GM19240 (cell line): ENCODE results near the gene CLDN12.
A peak's percentile ranks its signal among the peaks of the same experiment; 100 is the strongest.

Source experiments
- DNase-seq: peaks from one replicate; pipeline ENCODE4 v3.0.0; 2011; ENCODE audit warnings: low spot score; ENCODE audit not compliant: insufficient read length

Gene CLDN12

DNA sequence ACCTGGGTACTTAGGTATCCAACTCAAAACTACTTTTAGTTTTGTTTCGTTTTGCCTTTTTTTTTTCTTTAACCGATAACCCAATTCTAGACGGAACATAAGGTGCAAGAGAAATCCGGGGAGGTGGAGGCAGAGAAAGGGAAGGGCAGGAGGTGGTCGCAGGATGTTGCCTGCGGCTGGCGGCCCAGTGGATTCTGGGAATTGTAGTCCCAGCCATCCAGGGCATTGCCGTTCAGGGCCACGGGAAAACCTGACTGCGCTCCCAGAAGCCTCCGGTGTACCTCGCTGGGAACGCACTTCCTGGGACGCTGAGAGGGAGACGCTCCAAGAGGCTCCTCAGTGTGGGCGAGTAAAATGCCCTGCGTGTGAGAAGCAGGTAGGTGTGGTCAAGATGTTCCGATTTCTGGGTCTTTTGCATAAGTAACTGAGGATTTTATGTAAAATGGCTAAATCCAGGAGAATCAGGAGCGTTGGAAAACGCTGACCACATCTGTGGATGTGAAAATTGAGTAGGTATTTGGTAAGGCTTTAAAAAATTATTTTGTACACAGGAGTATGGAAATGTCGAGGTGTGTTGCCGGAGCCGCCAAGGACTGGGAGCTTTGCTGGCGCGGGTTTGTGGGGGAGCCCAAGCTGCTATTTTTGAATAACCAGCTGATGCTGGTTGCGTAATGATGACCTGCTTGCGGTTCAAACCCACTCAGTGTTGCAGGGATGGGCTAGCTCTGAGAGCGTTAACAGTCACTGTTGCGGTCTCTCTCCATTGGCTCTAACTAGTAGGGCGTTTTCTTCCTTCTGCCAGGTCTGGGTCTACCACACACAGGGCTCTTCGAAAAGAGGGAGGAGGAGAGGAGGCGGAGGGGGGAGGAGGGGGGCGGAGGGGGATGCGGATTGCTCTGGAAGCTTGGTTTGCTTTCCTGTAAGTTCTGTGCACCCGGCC lies at the start of gene CLDN12:
Gene CLDN12 (plus strand): TSS at position 288 of the 940 bp plus-strand sequence. CDS start 9,216 bp downstream, outside the sequence.
- peak; percentile 42 for DNase-seq

DNA sequence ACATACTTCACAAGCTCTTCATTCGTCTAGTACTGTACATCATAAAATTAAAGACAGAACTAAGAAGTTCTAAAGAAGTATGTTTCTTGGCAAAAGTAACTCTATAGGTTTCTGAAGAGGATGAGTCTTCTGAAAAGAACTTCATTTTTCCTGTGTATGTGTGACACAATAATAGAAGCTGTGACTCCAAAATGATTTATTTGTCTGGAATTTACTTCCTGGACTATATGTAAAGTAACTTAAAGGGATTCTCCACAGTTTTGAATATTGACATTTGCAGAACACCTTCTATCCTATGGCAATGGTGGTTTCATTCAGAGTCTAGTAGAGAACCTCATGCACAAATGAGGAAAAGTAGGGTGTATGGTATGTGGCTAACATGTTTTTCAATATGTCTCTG lies 19.8 kb upstream of the CLDN12 start:
- DNase-seq, result no peak

DNA sequence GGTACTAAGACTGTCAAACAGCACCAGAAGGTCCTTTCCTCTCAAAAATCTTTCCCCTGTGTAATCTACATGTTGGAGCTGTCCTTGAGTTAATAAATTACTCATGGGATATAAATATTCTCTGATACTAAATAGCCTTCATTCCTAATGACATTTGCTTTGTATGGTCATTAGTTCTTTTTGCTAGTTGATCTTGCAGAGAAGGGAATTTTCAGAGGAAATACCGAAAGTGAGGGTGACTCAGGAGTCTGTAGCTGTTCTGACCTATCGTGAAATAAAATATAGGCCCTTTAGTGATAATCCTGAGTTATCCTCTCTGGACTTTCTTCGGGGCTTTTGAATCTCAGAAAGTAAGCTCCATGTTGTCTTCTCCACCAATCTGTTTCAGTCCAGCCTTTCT lies 19.4 kb upstream of the CLDN12 start:
- DNase-seq, result no peak

DNA sequence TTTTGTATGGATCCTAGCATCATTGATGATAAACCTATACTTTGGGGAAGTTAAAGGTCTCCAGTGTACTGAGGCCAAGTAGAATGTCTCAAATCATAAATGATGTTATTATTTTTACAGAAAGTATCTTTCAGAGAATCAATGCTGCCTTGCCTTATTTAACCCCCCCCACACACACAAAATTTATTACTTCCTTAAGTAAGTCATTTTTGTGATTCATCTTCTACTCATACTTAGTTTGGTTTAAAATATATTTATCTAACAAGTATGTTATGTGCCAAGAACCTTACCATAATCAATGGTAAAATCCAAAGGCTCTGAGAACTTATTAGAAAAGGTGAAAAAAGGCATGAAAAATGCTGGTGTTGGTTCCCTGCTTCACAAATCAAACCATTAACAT lies 18.8 kb upstream of the CLDN12 start:
- DNase-seq, result no peak

DNA sequence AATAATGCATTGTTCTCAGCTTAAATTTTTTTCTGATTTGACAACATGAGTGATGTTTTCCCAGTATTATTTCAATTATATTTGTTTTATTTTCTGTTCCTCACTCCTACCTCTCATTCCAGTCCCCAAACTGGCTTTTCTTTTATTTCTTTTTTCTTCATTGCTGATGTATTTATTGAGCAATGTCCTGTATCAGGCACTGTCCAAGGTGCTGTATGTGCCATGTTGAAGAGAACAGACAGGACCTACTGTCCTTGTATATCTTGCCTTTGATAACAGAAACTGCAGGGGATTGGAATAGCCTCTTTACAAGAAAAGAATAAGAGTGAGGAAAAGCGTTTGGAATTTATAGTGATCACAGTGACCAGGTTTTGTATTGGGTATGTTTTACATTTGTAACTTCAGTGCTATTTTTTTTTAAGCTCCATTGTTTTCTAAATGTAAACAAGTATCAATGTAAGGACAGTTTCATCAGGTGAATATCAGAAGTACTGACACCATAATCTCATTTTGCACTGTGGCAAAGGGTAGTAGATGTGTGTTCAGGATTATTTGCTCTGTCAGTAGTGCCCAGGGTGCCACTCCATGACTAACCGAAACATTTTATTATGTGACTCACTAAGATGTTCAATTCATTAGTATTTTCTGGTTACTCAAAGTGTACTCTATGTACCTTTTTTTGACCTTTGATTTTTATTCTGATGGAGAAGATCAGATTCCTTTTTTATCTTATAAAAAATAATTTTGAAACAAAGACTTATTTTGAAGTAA lies 15.6 kb upstream of the CLDN12 start:
- no peak for DNase-seq

DNA sequence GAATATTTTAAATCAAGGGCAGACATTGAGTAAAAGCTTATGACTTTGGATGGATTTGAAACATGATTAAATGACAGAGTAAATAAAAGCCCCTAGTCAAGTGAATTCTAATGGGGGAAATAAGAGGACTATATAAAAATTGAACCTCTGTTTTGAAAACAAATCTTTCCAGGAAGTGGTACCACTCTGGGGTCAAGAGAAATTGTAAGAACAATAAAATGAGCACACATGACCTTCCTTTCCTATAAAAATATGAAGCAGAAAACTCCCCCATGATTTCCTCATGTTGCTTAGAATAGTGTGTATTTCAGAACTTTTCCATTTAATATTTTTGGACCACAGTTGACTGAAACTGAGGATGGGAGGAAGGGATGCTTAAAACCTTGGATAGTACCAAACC lies 12.3 kb upstream of the CLDN12 start:
- DNase-seq, result no peak

DNA sequence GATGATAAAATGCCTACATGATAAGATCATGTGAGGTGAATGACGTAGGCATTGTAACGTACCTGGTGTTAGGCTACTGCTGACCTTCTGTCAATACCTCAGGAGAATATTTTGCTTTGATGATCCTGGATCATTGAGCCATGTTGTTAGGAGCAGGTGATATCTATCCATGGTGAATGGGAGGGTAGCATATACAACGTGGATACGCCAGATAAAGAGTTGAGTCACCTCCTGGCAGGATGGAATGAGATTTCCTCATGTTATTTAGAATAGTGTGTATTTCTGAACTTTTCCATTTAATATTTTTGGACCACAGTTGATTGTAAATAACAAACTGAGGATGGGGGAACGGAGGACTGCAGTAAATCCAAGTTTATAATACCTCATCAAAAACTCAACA lies 11.8 kb upstream of the CLDN12 start:
- no peak for DNase-seq

DNA sequence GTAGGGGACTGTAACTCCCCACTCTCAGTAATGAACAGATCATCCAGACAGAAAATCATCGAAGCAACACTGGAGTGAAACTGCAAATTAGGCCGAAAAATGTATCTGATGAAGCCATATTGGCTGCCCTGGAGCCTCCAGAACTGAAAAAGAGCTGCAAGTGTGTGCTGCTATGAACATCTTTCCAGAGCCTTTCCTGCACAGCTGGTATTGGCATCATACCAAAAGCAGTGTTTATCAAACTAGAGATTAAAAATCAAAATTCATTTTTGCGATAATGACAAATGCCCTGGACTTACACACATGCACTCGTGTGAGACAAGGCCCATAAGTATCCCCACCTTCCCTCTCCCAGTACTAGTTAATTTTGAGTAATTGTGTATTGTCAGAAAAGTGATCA lies 6.8 kb upstream of the CLDN12 start:
- no peak for DNase-seq

DNA sequence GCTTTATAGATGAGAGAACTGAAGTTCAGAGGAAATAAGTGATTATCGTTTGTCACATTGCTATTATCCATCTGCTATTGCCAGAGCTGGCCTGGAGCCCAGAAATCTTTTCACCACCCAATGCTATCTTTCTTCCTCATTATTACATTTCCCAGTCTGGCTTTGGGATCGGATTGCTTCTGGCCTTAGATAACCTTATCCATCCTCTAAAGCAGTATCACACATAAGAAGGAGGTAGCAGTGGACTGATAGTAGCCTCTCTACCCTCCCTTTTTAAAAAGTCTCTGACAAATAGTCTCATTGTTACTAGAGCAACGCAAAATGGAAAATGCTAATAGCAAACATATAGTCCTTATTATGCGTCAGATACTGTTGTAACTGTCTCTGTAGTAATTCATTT lies 1.3 kb upstream of the CLDN12 start:
- no peak for DNase-seq

DNA sequence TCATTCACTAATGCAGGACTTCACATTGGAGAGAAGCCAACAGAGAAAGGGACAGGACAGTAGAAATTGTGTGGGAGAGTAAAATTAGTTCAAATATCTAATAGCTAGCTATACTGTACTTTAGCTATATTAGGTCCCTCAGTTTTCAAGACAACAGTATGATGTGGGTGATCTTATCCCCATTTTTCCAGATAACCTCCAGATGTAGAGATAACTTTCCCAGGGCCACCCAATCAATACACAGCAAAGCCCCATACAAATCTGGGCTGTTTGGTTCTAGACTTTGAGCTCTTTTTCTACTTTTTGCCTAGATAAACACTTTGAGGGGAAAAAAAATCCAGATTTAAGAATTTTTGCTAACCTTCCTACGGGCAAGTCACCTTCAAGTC lies 482 bp upstream of the CLDN12 start:
- no peak for DNase-seq

DNA sequence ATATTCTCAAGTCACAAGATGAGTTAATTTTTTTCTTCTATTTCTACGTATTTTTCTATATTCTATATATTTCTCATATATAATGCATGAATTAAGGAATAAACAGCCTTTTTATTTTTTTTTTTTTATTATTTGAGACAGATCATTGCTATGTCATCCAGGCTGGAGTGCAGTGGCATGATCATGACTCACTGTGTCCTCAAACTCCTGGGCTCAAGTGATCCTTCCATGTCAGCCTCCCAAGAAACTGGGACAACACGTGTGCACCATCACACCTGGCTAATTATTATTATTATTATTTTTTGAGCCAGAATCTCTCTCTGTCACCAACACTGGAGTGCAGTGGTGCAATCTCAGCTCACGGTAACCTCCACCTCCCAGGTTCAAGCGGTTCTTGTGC lies 1.5 kb downstream of the CLDN12 start:
- DNase-seq, result no peak

DNA sequence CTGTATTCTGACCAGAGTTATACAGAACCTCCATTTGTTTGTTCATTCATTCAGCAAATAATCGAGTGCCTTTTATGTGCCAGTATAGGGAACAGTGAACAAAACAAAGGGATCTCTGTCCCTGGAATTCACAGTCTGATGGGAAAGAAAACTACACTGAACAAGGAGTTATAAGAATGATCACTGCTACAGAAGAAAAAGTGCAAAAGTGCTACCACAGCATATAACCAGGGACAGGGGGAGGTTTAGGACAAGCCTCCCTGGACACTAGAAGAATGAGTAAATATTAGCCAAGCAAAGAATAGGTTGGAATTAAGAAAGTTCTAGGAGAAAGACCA lies 4.2 kb downstream of the CLDN12 start:
- no peak for DNase-seq

DNA sequence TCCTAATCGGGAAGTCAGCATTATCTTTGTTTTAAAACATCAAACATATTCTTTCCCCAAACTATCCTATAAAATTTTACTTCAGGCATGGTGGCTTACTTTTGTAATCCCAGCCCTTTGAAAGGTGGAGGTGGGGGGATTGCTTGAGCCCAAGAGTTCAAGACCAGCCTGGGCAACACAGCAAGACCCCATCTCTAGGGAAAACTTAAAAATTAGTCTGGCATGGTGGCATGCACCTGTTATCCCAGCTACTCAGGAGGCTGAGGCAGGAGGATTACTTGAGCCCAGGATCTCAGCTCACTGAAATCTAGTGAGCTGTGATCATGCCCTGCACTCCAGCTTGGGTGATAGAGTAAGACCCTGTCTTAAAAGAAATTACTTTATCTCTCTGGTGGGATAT lies 4.9 kb downstream of the CLDN12 start:
- no peak for DNase-seq

DNA sequence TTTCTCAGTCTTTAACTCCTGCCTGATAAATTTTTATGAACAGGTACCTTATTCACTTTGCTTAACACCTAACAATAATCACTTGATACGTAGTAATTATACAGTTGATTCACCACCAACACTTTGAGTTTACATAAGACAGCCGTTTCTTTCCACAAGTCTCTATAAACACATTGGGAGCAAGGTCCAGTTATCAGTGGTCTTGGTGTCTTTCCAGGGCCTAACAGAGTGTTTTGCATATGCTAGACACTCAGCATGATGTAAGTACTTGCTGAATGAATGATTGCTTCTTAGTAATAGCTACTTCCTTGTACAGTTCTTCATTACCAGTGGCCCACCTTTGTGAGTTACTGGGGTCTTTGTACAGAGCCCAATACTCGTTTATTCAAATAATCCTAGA lies 6.4 kb downstream of the CLDN12 start:
- DNase-seq, result no peak

DNA sequence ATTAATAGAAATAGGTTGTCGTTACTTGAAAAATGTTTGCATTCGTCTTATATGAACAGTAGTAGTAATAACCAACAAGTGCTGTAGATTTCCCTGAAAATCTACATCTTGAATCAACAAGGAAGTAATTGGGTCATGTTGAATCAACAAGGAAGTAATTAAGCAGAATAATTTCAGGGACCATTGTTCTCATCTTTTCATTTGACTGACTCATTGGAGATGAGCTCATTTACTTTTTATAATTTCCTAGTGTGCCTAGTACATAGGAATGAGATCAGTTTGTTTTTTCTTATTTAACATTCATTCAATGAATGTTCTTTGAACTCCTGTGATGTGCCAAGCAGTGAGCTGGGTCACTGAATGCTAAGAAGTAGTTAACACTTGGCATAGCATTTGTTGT lies 8.2 kb downstream of the CLDN12 start:
- no peak for DNase-seq

DNA sequence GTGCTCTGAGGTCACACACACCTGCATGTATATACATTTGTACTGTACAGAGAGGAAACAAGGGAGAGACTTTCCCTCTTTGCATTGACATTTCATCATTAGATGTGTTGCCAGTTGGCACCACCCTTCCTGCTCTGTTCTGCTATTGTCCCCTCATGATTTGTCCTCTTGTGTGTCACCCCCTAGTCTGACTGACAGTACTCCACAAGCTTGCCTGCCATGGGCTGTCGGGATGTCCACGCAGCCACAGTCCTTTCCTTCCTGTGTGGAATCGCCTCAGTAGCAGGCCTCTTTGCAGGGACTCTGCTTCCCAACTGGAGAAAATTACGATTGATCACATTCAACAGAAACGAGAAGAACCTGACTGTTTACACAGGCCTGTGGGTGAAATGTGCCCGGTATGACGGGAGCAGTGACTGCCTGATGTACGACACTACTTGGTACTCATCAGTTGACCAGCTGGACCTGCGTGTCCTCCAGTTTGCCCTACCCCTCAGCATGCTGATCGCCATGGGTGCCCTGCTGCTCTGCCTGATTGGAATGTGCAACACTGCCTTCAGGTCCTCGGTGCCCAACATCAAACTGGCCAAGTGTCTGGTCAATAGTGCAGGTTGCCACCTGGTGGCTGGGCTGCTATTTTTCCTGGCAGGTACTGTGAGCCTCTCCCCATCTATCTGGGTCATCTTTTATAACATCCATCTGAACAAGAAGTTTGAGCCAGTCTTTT lies 9.4 kb downstream of the CLDN12 start:
- DNase-seq, result no peak

DNA sequence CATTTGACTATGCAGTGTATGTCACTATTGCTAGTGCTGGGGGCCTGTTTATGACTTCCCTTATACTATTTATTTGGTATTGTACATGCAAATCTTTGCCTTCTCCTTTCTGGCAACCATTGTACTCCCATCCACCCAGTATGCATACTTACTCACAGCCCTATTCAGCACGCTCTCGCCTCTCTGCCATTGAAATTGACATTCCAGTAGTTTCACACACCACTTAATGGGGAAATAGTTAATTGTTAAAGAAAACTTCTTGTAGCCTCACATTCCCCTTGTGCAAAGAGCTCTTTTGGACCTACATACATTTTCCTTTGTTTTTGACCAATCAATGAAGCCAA lies 9.9 kb downstream of the CLDN12 start:
- no peak for DNase-seq

DNA sequence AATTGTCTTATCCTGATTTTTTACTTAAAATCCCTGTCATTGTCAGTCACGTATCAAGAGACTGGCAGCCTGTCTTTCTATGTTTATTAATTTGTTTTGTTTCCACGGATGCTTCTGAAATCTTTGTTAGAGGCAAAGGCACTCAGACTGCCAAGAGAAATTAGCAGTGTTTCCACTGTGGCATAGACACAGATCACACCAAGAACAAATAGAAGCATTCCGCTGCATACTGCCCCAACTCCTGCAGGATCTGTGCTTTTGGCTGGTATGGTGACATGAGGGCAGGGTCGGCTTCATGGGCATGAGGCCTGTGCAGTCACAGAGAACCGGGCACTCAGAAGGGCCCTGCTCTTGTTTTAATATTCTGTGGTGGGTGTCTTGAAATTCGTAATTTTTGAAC lies 18.4 kb downstream of the CLDN12 start:
- DNase-seq, result no peak

DNA sequence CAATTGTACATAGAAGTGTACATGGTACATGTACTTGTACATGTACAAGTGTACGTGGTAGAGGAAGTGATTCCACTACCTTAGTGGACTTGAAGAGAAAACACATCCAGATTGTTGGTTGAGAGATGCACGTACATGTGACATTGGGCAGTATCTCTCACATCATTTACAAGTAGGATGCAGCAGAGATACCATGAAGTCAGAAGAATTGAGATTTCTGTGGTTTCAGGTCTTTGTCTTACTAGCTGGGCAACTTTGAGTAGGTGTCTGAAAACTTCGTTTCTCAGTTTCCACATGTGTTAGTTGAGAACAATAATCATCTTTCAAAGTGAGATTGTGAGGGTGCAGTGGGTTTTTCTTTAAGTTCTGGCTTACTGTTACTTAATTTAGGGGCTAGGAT lies 21.5 kb downstream of the CLDN12 start:
- DNase-seq, result no peak

DNA sequence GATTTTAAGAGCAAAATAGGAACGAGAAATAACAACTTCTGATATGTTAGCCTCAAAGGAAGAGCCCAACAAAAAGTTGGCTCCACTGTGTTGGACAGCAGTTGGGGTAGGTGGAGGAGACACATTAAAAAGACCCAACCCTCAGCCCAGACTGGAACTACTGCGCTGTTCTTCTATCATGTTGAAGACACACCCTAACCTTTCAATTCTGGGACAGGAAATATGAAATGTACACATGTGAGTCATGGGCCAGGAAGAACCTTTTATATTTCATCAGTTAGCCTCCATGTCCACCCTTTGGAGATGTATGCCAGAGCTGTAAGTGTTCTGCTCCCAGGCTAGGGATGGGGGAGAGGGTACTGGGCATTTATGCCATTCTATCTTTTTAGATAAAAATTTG lies 22.1 kb downstream of the CLDN12 start:
- DNase-seq, result no peak

DNA sequence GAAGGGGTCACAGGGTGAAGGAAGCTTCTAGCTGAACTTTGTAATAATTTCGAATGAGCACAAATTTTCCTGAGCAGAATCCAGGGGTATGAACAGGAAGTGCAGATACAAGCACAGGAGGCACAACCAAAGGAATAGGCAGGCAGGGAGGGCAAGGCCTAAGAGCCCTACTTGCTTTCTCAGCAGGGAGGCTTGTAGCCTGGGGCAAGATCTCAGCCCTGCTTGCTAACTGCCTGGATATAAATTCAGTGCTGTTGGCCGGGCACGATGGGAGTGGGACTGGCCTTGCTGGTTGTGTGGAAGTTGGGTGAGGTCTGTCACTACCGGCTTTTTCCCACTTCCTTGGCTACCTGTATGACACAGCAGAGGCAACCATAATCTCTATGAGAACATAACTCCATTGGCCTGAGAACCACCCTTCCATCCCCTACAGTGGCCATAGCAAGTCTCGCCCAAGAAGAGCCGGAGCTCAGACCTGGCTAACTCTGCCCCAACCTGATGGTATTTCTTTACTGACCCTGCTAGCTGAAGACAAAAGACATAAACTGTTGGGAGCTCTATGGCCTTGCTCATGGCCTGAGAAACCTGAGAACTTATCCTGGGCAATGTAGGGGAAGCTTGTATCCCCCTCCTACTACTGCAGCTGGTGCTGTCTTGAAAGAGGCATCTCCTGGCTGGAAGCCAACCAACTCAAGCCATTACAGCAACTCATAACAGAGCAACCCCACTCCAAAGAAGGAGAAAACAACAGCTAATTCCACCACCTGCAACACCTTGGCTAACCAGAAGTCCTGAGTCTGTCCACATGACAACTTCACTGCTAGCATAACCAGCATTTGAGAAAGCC lies 27.6 kb downstream of the CLDN12 start:
- DNase-seq, result no peak
